ENCODE results near the gene S100G.

S100G gene

GRCh38 chrX:16643176-16643575, 6.8 kb upstream of the S100G start:
- no peak for TF ChIP-seq CTCF (IDR thresholded peaks at IDR 0.05; ENCODE audit: extremely low read depth, insufficient read depth, missing control alignments)
- no peak for DNase-seq (ENCODE audit: low spot score)
- in situ Hi-C loops (cut with MboI; ENCODE audit: low pct_unique_long_range_greater_than_20kb, low sequenced_read_pairs, unreplicated experiment) = no loop called here

- no peak for TF ChIP-seq CTCF (IDR thresholded peaks at IDR 0.05; ENCODE audit: extremely low read depth, insufficient read depth, missing control alignments)
- no peak for DNase-seq (ENCODE audit: low spot score)
Observed at GRCh38 chrX:16646366-16647138, 3.4 kb upstream of the S100G start.

GRCh38 chrX:16651391-16652024, 1.6 kb downstream of the S100G start:
- no peak for TF ChIP-seq CTCF (IDR thresholded peaks at IDR 0.05; ENCODE audit: extremely low read depth, insufficient read depth, missing control alignments)
- in situ Hi-C loops (cut with MboI; ENCODE audit: low pct_unique_long_range_greater_than_20kb, low sequenced_read_pairs, unreplicated experiment) = no loop called here
- no peak for DNase-seq (ENCODE audit: low spot score)

More at GRCh38 chrX:16646366-16647138, 3.4 kb upstream of the S100G start:
- in situ Hi-C loops (cut with MboI; ENCODE audit: low pct_unique_long_range_greater_than_20kb, low sequenced_read_pairs, unreplicated experiment) = no loop called here

GRCh38 chrX:16653424-16653823, 3.5 kb downstream of the S100G start:
- no peak for TF ChIP-seq CTCF (IDR thresholded peaks at IDR 0.05; ENCODE audit: extremely low read depth, insufficient read depth, missing control alignments)
- in situ Hi-C loops (cut with MboI; ENCODE audit: low pct_unique_long_range_greater_than_20kb, low sequenced_read_pairs, unreplicated experiment) = no loop called here
- no peak for DNase-seq (ENCODE audit: low spot score)

GRCh38 chrX:16654093-16654492, 4.1 kb downstream of the S100G start:
- no peak for DNase-seq (ENCODE audit: low spot score)
- TF ChIP-seq CTCF (IDR thresholded peaks at IDR 0.05; ENCODE audit: extremely low read depth, insufficient read depth, missing control alignments) = no peak
- in situ Hi-C loops (cut with MboI; ENCODE audit: low pct_unique_long_range_greater_than_20kb, low sequenced_read_pairs, unreplicated experiment) = no loop called here

GRCh38 chrX:16658284-16658683, 8.3 kb downstream of the S100G start:
- no peak for DNase-seq (ENCODE audit: low spot score)
- in situ Hi-C loops (cut with MboI; ENCODE audit: low pct_unique_long_range_greater_than_20kb, low sequenced_read_pairs, unreplicated experiment) = no loop called here
- TF ChIP-seq CTCF (IDR thresholded peaks at IDR 0.05; ENCODE audit: extremely low read depth, insufficient read depth, missing control alignments) = no peak
